Activated naive CD8-positive, alpha-beta T cell (primary cell): ENCODE results near the gene TP53I13.
A peak's percentile ranks its signal among the peaks of the same experiment; 100 is the strongest.

Source experiments
- H3K27ac Mint-ChIP-seq: one replicate; pipeline ENCODE4 v1.8.0; 2021; ENCODE audit warnings: mixed read lengths
- H3K27me3 Mint-ChIP-seq: one replicate; pipeline ENCODE4 v1.8.0; 2021; ENCODE audit warnings: mixed read lengths
- H3K36me3 Mint-ChIP-seq: one replicate; pipeline ENCODE4 v1.8.0; 2021; ENCODE audit warnings: mixed read lengths
- H3K4me1 Mint-ChIP-seq: one replicate; pipeline ENCODE4 v1.8.0; 2021; ENCODE audit warnings: low read depth, mixed read lengths
- H3K4me3 Mint-ChIP-seq: one replicate; pipeline ENCODE4 v1.8.0; 2021; ENCODE audit warnings: mild to moderate bottlenecking, mixed read lengths
- H3K9me3 Mint-ChIP-seq: one replicate; pipeline ENCODE4 v1.8.0; 2021; ENCODE audit warnings: low read depth, mixed read lengths

TP53I13 gene

DNA sequence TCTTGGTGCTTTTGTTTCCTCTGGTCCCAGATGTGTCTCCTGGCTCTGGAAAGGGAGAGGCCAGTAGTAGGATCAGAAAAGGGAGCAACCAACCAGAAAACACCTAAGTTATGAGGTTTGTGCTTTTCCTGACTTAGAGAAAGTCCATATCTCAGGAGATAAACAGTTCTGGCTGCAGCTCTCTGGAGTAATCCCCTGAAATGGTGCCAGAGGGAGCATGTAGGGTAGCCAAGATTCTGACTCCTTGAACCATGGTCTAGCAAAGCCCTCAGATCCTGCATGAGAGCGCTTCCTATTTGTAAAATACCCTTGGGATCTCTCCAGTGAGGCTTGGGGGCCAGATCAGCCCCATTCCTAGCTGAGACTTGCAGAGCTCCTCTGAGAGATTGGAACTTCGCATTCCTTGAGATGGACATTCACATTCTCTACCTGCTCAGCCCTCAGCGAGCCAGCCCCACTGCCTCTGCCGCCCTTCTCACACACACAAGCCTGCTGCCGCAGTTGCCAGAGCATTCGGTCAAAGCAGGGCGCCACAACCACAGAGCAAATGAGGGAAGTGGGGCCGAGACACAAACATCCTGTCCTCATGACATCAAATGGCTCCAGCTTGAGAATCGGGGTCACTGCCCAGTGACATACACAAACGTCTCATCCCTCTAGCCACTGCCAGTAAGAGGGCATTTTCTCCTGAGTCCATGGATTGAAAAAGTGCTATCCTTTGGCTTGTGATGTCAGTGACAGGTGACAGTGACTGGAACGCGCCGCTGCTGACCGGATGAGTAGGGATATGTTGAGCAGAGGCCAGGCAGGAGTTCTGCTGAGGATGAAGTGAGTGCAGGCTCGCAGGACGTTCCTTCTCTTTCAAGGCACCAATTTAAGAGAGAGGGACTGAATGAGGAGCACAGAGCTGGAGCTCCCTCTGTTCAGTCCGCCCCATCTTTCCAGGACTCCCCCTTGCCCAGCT lies 6.7 kb upstream of the TP53I13 start:
- H3K27ac Mint-ChIP-seq = no peak overlapping the region
- no peak overlapping the region for H3K4me3 Mint-ChIP-seq
- peaks cover 15% of the 10 kb centered on the region for H3K4me1 Mint-ChIP-seq

DNA sequence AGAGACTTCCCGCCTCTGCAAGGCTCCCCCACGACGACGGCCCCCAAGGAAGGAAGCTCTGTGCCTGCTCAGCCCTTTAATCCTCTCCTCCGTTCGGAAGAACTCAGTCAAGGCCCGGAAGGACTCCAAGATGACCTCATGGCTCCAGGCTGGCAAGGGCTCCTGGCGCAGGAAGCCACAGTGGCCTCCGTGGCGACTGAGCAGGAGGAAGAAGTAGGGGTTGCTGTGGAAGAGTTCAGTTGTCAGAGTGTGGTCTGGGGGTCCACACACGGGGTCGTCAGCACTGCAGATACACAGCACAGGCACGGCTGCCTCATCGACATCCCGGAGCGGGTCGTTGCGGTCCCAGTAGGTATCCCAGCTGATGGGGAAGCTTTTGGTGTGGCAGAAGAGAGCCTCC lies 5.9 kb upstream of the TP53I13 start:
- H3K4me1 Mint-ChIP-seq = peaks cover 12% of the 10 kb centered on the region
- peaks cover 3% of the 10 kb centered on the region for H3K36me3 Mint-ChIP-seq
- no peak overlapping the region for H3K4me3 Mint-ChIP-seq
- no peaks in the 10 kb centered on the region for H3K27me3 Mint-ChIP-seq
- no peak overlapping the region for H3K27ac Mint-ChIP-seq
- H3K9me3 Mint-ChIP-seq = no peaks in the 10 kb centered on the region

More for the DNA sequence above, 6.7 kb upstream of the TP53I13 start:
- H3K27me3 Mint-ChIP-seq = no peaks in the 10 kb centered on the region
- no peaks in the 10 kb centered on the region for H3K9me3 Mint-ChIP-seq
- H3K36me3 Mint-ChIP-seq = peaks cover 3% of the 10 kb centered on the region

DNA sequence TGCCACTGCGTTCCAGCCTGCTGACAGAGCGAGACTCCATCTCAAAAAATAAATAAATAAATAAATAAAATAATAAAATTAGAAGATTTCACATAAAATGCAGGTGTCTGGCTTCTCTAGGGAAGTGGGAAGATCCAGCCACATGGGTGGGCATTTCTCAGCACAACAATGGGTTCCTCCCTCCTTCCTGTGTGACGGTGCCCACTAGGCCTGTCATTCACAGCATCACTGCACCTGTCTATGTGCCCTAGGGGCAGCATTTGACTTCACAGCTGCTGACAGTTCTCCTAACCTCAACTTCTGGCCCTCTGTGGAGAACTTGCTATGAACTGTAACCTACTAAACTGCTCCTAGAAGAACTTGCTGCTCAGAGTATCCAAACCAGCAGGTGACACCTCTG lies 4.7 kb upstream of the TP53I13 start:
- Mint-ChIP-seq H3K4me1 (peaks cover 14% of the 10 kb centered on the region), H3K27ac (no peak overlapping the region), H3K27me3 (no peaks in the 10 kb centered on the region), H3K4me3 (peak overlapping the region; percentile 32), H3K36me3 (peaks cover 3% of the 10 kb centered on the region), H3K9me3 (no peaks in the 10 kb centered on the region)

DNA sequence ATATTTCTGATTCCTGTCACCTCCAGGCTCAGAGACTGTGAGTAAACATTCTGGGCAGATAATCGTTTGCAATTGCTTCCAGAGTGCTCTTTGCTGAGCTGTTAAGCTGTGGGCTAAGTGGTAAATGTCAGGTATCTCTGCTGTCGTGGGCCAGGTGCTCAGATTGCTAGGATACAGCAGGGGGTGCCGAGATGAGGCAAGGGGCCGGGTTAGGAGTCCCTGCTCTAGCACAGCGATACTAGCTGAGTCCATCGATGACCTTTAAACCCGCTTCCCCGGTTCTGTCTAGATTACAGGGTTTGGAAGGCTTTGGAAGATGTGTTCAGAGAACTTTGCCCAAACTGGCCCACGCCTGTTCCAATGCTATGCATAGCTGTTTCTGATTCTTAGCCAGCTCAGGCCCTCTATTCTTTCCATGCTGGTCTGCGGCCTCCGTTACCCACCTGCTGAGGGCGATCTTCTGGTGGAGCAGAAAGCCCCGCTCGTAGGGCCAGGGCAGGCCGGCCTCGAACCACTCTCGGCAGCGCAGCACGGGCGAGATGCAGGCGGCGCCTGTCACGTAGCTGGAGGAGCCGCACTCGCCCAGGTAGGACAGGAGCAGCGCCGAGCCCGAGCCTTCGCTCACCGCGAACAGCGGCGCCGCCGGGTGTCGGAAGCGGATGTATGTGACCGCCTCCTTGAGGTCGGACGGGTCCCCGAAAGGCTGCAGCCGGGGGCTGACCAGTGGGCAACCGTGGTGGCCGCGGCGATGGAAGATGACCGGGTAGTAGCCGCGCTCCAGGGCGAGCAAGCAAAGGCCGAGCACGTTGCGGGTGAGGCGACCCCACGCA lies 2.6 kb upstream of the TP53I13 start:
- Mint-ChIP-seq H3K27ac (peak overlapping the region; percentile 58), H3K36me3 (peaks cover 3% of the 10 kb centered on the region), H3K4me1 (peaks cover 23% of the 10 kb centered on the region), H3K4me3 (peak overlapping the region; percentile 86), H3K9me3 (no peaks in the 10 kb centered on the region), H3K27me3 (no peaks in the 10 kb centered on the region)

DNA sequence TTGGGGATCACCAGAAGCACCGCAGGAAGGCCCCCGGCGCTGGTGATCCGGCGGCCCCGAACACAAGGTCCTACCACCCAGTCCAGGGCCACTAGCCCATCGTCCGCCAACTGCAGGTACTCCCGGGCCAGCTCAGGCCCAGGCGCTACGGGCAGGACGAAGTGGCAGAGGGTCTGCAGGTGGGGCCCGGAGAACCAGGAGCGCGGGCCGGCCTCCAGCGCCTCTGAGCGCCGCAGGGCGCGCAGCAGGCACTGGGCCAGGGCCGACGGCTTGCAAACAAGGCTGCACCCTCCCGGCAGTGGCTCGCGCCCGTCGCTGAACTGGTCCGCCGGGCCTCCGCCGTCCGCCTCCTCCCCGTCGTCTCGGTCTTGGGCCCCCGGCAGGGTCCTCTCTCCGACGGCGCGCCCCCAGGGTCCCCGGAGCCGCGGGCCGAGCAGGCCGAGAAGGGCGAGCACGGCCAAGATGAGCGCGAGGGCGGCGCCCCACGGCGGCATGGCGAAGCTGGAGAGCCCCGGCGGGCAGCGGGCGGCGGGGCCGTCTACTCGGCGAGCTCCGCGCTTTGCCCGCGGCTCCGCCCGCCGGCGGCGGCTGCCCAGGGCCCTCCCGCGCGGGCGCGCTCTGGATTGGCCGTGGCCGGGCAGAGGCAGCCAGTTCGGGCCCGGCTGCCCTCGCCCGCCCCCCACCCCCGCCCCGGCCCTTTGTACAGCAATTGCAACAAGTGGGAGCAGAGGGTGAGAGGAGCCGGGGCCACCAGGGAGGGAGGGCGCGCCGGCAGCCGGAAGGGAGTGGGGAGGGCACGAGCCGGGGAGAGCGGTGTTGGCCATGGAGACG lies 1.8 kb upstream of the TP53I13 start, which contains the start of gene ABHD15:
Gene ABHD15, minus strand, starts transcription at position 565 of the 831 bp plus-strand sequence. Its CDS starts 71 bp downstream, at position 494.
- Mint-ChIP-seq H3K27me3 (no peaks in the 10 kb centered on the region), H3K27ac (peak within 1 kb of the TSS; percentile 95), H3K36me3 (peaks cover 3% of the 10 kb centered on the region), H3K4me3 (peak within 1 kb of the TSS; percentile 94), H3K4me1 (peaks cover 24% of the 10 kb centered on the region), H3K9me3 (no peaks in the 10 kb centered on the region)

DNA sequence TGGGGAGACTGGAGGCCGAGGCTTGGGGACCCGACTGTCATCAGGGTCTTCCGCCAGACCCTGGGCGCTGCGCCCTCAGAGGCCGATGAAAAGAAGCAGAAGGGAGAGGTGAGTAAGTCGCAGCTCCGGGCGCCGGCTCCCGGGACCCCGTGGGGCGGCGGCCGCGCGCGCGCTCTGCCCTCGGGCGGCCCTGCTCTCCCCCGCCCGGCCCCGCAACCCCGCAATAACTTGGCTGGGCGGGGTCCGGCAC lies 1.3 kb upstream of the TP53I13 start:
- Mint-ChIP-seq H3K27ac (no peak overlapping the region), H3K27me3 (no peaks in the 10 kb centered on the region), H3K4me1 (peaks cover 24% of the 10 kb centered on the region), H3K4me3 (peak overlapping the region; percentile 87), H3K36me3 (peaks cover 3% of the 10 kb centered on the region), H3K9me3 (no peaks in the 10 kb centered on the region)

DNA sequence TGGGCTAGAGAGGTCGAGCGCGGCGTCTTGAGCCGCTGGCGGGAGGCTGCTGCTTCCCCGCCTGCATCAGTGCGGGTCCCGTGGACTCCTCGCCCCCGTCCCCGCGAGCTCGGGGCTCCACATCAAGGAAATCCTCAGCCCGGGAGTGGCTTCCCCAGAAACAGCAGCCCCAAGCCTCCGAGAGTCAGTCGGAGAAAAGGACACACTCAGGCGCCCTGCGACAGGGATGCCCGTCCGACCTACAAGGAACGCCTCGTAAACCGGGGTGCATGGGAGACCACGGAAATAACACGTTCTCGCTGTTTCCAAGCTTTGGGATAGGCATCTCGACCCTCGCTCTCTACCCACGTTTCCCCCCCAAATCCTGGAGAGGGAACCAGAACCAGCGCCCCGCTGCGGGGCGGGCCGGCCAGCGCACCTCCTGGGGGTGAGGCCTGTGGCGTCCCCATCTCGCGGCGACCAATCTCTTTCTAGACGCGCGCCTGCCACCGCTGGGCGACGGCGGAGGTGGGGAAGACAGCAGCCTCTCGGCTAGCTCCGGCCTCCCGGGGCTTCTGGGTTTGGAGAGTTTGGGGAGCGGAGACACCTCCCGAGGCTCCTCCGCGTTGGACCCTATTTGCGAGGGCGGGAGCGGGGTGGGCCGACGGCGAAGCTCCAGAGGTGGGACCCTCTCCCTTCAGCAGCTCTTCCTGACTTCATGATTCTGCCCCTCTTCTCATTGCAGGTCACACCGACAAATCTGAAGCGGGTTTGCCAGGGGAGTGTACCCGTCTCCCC lies 759 bp upstream of the TP53I13 start:
- Mint-ChIP-seq H3K27ac (peak overlapping the region; percentile 95), H3K4me1 (peaks cover 24% of the 10 kb centered on the region), H3K27me3 (no peaks in the 10 kb centered on the region), H3K4me3 (peak overlapping the region; percentile 94), H3K36me3 (peaks cover 3% of the 10 kb centered on the region), H3K9me3 (no peaks in the 10 kb centered on the region)

DNA sequence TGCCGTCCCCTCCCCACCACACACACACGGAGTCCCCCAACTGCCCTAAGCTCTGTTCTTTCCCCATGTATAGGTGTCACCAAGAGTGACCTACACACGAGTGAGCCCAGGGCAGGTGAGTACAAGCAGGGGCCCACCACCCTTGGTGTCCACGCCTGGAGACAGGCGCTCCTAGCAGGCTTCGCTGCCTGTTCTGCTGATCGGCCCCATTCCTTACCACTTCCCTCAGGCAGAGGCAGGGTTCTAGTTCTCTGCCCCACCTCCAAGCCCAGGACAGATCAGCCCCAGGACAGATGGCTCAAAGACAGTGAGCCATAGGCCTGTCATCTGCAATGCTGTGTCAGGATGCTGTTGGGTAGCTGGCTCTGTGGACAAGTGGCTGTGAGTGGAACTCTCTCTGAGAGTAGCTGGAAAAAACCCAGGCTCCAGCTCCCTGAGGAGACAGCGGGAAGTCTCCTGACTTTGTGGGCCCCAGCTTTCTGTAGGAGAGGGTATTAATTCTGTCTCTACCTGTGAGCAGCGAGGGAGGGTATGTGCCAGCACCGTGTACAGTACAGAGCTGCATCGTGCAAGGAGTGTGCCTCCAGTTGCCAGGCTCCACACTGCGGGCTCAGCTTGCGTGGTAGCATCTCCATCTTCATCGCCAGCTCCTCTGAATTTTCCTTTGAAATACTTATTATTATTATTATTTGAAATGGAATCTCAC lies 897 bp downstream of the TP53I13 start:
- Mint-ChIP-seq H3K27ac (peak overlapping the region; percentile 77), H3K4me3 (peak overlapping the region; percentile 87), H3K36me3 (no peaks in the 10 kb centered on the region), H3K4me1 (peaks cover 24% of the 10 kb centered on the region), H3K9me3 (no peaks in the 10 kb centered on the region), H3K27me3 (no peaks in the 10 kb centered on the region)

DNA sequence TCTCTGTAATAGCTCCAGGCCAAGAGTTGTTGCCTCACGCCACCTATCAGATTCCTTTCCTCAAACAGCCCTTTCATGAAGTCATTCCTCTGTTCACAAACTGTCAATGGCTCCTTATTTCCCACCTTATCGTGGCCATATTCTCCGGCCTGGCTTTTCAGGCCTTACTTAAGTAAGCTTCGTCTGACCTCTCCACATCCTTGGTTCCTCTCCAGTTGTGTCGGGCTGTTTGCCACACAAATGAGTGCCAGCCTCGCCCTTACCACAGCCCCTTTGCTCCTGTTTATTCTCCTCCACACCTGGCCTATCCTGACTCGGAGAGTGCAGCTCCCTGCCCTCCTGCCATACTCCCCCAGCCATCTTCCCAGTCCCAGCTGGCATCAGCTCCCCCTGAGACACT lies 2.0 kb downstream of the TP53I13 start:
- Mint-ChIP-seq H3K27ac (no peak overlapping the region), H3K36me3 (no peaks in the 10 kb centered on the region), H3K27me3 (no peaks in the 10 kb centered on the region), H3K9me3 (no peaks in the 10 kb centered on the region), H3K4me3 (peak overlapping the region; percentile 34), H3K4me1 (peaks cover 23% of the 10 kb centered on the region)

DNA sequence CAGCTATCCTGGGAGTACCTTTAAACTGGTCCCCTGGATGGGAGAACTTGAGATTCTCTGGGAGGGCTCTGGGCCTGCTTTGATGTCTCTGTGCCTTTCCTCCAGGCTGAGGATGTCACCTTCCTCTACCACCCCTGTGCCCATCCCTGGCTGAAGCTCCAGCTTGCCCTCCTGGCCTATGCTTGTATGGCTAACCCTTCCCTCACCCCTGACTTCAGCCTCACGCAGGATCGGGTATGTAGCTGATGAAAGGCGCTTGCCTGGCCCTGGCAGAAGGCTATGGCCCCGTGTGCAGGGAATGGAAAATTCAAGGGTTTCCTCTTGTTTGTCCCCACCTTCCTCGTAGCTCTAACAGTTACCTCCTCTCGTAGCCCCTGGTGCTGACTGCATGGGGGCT lies 3.0 kb downstream of the TP53I13 start:
- Mint-ChIP-seq H3K36me3 (no peaks in the 10 kb centered on the region), H3K4me3 (no peak overlapping the region), H3K4me1 (peaks cover 17% of the 10 kb centered on the region), H3K27ac (no peak overlapping the region), H3K27me3 (no peaks in the 10 kb centered on the region), H3K9me3 (no peaks in the 10 kb centered on the region)

DNA sequence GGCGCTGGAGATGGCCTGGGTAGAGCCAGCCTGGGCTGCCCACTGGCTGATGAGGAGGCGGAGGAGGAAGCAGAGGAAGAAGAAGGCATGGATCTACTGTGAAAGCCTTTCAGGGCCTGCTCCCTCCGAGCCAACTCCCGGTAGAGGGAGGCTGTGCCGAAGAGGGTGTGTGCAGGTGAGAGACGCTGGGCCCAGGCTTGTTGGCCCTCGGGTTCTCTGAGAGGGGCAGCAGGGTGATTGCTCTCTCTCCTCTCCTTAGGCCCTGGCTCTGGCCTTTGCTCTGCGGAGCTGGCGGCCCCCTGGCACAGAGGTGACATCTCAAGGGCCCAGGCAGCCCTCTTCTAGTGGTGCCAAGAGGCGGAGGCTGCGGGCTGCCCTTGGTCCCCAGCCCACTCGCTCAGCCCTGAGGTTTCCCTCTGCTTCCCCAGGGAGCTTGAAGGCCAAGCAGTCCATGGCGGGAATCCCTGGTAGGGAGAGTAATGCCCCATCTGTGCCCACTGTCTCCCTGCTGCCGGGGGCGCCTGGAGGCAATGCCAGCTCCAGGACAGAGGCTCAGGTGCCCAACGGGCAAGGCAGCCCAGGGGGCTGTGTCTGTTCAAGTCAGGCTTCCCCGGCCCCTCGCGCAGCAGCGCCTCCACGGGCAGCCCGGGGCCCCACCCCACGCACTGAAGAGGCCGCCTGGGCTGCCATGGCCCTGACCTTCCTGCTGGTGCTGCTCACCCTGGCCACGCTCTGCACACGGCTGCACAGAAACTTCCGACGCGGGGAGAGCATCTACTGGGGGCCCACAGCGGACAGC lies 3.6 kb downstream of the TP53I13 start:
- Mint-ChIP-seq H3K36me3 (no peaks in the 10 kb centered on the region), H3K27ac (no peak overlapping the region), H3K4me1 (peaks cover 17% of the 10 kb centered on the region), H3K4me3 (no peak overlapping the region), H3K9me3 (no peaks in the 10 kb centered on the region), H3K27me3 (no peaks in the 10 kb centered on the region)

DNA sequence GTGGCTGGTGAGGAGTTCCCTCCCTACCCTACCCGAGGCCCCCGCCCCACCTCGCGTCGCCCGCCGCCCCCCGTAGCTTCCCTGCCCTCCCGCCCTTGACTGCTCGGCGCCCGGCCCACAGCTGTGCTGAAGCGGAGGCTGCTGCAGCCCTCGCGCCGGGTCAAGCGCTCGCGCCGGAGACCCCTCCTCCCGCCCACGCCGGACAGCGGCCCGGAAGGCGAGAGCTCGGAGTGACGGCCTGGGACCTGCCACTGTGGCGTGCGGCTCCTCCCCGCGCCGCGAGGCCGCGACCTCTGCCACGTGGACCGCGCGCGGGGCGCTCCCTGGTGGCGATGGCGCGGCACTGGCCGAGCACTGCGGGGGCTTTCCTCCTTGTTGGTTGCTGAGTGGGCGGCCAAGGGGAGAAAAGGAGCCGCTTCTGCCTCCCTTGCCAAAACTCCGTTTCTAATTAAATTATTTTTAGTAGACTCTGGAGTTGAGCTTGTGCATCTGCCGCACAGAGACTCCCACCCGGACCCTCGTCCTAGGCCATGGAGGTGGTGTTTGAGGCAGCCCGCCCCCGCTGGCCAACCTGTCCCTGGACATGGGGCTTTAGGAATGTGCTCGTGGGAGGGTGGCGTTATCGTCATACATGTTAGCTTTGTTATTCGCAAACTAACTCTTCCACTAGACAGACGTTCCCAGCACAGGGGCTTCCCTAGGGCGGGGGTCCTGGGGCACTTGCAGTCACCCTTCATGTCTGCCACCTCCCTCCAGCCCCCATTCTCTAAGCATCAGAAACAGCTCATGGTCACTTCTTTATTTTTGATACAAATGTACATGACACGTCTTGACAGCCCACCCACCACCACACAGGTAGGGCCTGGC lies 4.4 kb downstream of the TP53I13 start:
- Mint-ChIP-seq H3K36me3 (no peaks in the 10 kb centered on the region), H3K27me3 (no peaks in the 10 kb centered on the region), H3K9me3 (no peaks in the 10 kb centered on the region), H3K4me3 (no peak overlapping the region), H3K27ac (no peak overlapping the region), H3K4me1 (peaks cover 17% of the 10 kb centered on the region)
